ENCODE results near the gene KLK6.

Gene KLK6

DNA sequence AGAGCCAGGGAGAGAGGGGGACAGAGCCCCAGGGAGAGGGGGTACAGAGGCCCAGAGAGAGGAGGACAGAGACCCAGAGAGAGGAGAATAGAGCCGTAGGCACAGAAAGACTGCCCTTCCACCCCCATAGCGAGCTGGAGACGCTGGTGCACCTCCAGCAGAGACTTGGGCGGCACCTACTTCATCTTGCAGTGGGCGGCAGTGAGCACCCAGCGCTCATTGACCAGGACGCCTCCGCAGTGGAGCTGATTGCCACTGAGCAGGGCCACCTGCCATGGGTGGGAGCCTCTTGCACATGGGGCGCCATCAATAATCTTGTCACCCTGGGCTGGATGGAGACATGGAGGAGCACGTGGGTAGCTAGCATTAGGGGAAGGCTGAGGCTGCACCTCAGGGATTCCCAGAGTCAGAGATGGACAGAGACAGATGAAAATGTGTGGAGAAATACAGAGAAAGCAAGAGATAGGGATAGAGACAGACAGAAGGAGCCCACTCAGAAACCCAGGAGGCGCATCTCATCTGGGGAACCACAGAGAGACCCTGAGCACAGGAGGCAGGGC lies 12.3 kb upstream of the KLK6 start:
- CTCF ChIA-PET, result no interaction called here
- POLR2A ChIA-PET, result no interaction called here
- TF ChIP-seq, protein P1, sequence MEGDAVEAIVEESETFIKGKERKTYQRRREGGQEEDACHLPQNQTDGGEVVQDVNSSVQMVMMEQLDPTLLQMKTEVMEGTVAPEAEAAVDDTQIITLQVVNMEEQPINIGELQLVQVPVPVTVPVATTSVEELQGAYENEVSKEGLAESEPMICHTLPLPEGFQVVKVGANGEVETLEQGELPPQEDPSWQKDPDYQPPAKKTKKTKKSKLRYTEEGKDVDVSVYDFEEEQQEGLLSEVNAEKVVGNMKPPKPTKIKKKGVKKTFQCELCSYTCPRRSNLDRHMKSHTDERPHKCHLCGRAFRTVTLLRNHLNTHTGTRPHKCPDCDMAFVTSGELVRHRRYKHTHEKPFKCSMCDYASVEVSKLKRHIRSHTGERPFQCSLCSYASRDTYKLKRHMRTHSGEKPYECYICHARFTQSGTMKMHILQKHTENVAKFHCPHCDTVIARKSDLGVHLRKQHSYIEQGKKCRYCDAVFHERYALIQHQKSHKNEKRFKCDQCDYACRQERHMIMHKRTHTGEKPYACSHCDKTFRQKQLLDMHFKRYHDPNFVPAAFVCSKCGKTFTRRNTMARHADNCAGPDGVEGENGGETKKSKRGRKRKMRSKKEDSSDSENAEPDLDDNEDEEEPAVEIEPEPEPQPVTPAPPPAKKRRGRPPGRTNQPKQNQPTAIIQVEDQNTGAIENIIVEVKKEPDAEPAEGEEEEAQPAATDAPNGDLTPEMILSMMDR (IDR thresholded peaks at IDR 0.05; ENCODE audit: insufficient read depth, low read length, missing control alignments), result no peak
- DNase-seq (ENCODE audit: low read depth, low spot score), result no peak
- no peak overlapping the region for H3K4me3 ChIP-seq (ENCODE audit: low read depth, low read length)

GRCh38 chr19:50980208-50980607 lies 10.8 kb upstream of the KLK6 start:
- no peak for DNase-seq (ENCODE audit: low read depth, low spot score)
- ChIA-PET POLR2A (no interaction called here), CTCF (no interaction called here)
- TF ChIP-seq, protein P1 (IDR thresholded peaks at IDR 0.05; ENCODE audit: insufficient read depth, low read length, missing control alignments), result no peak
- H3K4me3 ChIP-seq (ENCODE audit: low read depth, low read length), result no peak overlapping the region

DNA sequence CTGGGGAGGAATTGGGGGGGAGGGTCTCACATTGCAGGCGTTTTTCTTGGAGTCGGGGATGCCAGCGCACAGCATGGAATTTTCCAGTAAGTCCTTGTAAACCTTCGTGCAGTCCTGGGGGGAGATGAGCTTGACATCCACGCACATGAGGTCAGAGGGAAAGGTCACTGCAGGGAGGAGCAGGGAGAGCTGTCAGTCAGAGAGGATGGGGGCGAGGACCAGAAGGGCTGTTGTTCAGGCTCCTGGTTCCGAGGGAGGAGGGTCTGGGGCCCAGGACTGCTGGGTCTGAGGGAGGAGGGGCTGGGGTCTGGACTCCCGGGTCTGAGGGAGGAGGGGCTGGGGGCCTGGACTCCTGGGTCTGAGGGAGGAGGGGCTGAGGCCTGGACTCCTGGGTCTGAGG lies 10.4 kb upstream of the KLK6 start:
- POLR2A ChIA-PET, result no interaction called here
- TF ChIP-seq, protein P1 (IDR thresholded peaks at IDR 0.05; ENCODE audit: insufficient read depth, low read length, missing control alignments), result no peak
- no peak for DNase-seq (ENCODE audit: low read depth, low spot score)
- no peak overlapping the region for H3K4me3 ChIP-seq (ENCODE audit: low read depth, low read length)
- CTCF ChIA-PET, result no interaction called here

- ChIA-PET CTCF (no interaction called here), POLR2A (no interaction called here)
- TF ChIP-seq, protein P1 (IDR thresholded peaks at IDR 0.05; ENCODE audit: insufficient read depth, low read length, missing control alignments), result no peak
- no peak for DNase-seq (ENCODE audit: low read depth, low spot score)
- no peak overlapping the region for H3K4me3 ChIP-seq (ENCODE audit: low read depth, low read length)
Observed at GRCh38 chr19:50978772-50979390, 9.5 kb upstream of the KLK6 start.

DNA sequence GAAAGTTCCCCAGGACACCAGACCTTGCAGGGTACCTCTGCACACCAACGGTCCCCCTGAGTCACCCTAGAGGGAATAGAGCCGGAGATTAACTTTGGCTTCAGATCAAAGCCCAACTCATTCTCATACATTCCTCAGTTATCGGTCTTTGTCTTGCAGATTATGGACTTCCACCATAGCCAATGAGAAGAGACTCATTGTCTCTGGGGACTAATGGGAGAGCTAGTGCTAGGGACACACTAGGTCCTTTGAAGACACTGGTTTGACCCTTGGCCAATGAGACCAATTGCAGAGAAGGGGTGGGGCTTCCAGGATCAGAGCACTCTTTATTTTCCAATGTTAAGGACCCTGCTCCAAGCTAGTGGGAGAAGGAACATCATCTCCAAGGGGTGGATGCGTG lies 8.2 kb upstream of the KLK6 start:
- ChIA-PET CTCF (no interaction called here), POLR2A (no interaction called here)
- DNase-seq (ENCODE audit: low read depth, low spot score), result no peak
- TF ChIP-seq, protein P1 (IDR thresholded peaks at IDR 0.05; ENCODE audit: insufficient read depth, low read length, missing control alignments), result no peak
- no peak overlapping the region for H3K4me3 ChIP-seq (ENCODE audit: low read depth, low read length)

GRCh38 chr19:50975766-50976165 lies 6.4 kb upstream of the KLK6 start:
- no peak for DNase-seq (ENCODE audit: low read depth, low spot score)
- TF ChIP-seq, protein P1 (IDR thresholded peaks at IDR 0.05; ENCODE audit: insufficient read depth, low read length, missing control alignments), result no peak
- POLR2A ChIA-PET, result no interaction called here
- no peak overlapping the region for H3K4me3 ChIP-seq (ENCODE audit: low read depth, low read length)
- CTCF ChIA-PET, result no interaction called here
